ENCODE results near the gene TGFBR2. TPM values are rescaled to one million over a fixed set of nuclear protein-coding genes. Genes with fewer than 3 reads are reported as not detected.

The TGFBR2 gene
- total RNA-seq, 1 experiment from 2014 or later: 48.2 TPM

DNA sequence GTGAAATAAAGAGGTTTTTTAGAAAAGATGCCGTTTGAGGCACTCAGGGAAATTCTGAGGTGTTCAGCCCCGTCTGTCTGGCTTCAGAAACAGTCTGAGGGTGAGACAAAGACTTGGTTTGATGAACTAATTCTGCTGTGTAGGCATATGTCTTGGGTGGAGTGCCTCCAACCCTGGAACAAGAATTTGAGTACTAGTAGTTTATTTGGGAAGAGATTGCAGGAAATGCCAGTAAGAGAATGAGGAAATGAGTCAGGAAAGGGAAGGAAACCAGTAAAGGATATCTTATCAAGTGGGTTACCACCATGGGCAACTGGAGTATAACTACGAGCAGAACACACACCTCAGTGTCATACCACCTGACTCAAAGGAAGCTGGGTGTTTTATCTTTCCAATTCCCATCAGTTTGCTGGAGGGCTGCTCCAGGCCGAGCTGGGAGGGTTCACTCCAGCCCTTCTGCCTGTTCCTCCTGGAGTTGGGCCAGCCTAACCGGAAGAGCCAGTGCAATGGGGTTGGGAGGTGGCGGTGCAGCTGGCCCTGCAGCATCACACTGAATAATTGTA is 75.3 kb downstream of the TGFBR2 start:
- no peak overlapping the region for H3K4me3 ChIP-seq (ENCODE audit: low read length)
- H2AFZ ChIP-seq (ENCODE audit: low read length): no peak overlapping the region
- intact Hi-C loops (cut with micrococcal nuclease): loop anchor here (10.0 kb wide), 1 partner anchor 397 kb away; no protein-coding TSS in a partner anchor
- H3K4me1 ChIP-seq (ENCODE audit: insufficient read depth, low read length): peaks cover 42% of the 10 kb centered on the region
- peak overlapping the region; percentile 45 for H3K4me2 ChIP-seq (ENCODE audit: low read length)
- DNase-seq (peak; percentile 90), ATAC-seq (peak; percentile 94)
- H4K20me1 ChIP-seq (ENCODE audit: low read length): no peaks in the 10 kb centered on the region
- ChIA-PET POLR2A (ENCODE audit: unreplicated experiment) (interaction anchor here (0.7 kb wide), 1 partner anchor 1059 kb away, joined by 4 read pairs; no protein-coding TSS in a partner anchor), CTCF (interaction anchor here (0.8 kb wide), 1 partner anchor 11 kb away, joined by 3 read pairs; no protein-coding TSS in a partner anchor)
- peak overlapping the region; percentile 77 for H3K27ac ChIP-seq (ENCODE audit: low read length)
- no peaks in the 10 kb centered on the region for H3K9me3 ChIP-seq (ENCODE audit: low read length)
- H3K79me2 ChIP-seq (ENCODE audit: low read length): peaks cover 62% of the 10 kb centered on the region
- peaks cover 11% of the 10 kb centered on the region for H3F3A ChIP-seq (ENCODE audit: low read length, unreplicated experiment)
- no peaks in the 10 kb centered on the region for H3K27me3 ChIP-seq (ENCODE audit: low read length)
- peak overlapping the region; percentile 28 for H3K9ac ChIP-seq (ENCODE audit: low read length)
- BruUV-seq (replicated peaks): no TSS peak
- H3K9me2 ChIP-seq (replicated peaks; ENCODE audit: low read length): no peaks in the 10 kb centered on the region
- peaks cover 57% of the 10 kb centered on the region for H3K36me3 ChIP-seq (ENCODE audit: low read depth, low read length)
- no peak for TF ChIP-seq EZH2 (IDR thresholded peaks at IDR 0.05; ENCODE audit: low read length, unreplicated experiment)
- TF ChIP-seq, protein P1, sequence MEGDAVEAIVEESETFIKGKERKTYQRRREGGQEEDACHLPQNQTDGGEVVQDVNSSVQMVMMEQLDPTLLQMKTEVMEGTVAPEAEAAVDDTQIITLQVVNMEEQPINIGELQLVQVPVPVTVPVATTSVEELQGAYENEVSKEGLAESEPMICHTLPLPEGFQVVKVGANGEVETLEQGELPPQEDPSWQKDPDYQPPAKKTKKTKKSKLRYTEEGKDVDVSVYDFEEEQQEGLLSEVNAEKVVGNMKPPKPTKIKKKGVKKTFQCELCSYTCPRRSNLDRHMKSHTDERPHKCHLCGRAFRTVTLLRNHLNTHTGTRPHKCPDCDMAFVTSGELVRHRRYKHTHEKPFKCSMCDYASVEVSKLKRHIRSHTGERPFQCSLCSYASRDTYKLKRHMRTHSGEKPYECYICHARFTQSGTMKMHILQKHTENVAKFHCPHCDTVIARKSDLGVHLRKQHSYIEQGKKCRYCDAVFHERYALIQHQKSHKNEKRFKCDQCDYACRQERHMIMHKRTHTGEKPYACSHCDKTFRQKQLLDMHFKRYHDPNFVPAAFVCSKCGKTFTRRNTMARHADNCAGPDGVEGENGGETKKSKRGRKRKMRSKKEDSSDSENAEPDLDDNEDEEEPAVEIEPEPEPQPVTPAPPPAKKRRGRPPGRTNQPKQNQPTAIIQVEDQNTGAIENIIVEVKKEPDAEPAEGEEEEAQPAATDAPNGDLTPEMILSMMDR (conservative IDR thresholded peaks at IDR 0.05; ENCODE audit: low read depth, low read length): no peak
- TF ChIP-seq EZH2phosphoT487 (IDR thresholded peaks at IDR 0.05; ENCODE audit: borderline replicate concordance, low read length): no peak

DNA sequence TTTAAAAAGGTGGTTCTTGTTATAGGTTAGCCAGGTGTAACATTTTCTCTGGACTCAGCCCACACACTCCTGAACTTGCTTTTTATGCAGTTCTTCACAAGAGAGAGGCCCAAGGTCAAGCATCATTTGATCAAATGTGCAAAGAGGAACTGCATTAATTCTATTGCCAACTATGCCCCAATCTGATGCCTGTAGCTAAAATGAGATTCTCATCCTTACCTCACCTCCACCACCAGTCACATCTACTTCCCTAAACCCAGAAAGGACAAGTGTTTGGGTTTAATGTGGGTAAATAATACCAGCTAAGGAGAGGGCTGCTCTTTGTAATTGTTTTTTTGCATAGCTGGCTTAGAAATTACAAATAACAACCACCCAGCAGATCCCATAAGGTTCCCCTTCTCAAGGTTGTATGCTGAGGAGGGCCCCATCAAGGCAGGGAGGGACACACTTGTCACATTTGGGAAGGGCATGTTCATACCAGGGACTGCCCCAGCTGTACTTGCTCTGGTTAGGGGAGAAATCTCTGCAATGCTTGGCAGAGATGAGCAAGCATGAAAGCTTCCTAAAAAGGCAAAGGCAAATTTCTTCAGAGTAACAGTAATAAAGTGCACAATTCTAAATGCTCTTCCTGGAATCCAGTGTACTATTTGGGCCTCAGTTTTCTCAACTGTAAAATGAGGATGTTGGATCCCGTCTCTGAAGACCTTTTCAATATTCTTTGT is 76.2 kb downstream of the TGFBR2 start:
- ChIA-PET CTCF (interaction anchor here (0.8 kb wide), 1 partner anchor 10 kb away, joined by 3 read pairs; no protein-coding TSS in a partner anchor), POLR2A (ENCODE audit: unreplicated experiment) (interaction anchor here (0.7 kb wide), 1 partner anchor 1058 kb away, joined by 4 read pairs; no protein-coding TSS in a partner anchor)
- Histone ChIP-seq H2AFZ (ENCODE audit: low read length) (no peak overlapping the region), H3K9ac (ENCODE audit: low read length) (peak overlapping the region; percentile 5; the same call in 1 of the 2 replicates), H3K79me2 (ENCODE audit: low read length) (peaks cover 62% of the 10 kb centered on the region), H3F3A (ENCODE audit: low read length, unreplicated experiment) (peaks cover 11% of the 10 kb centered on the region), H3K4me3 (ENCODE audit: low read length) (no peak overlapping the region), H3K27me3 (ENCODE audit: low read length) (no peaks in the 10 kb centered on the region), H3K27ac (ENCODE audit: low read length) (peak overlapping the region; percentile 77), H3K4me1 (ENCODE audit: insufficient read depth, low read length) (peaks cover 43% of the 10 kb centered on the region), H3K9me2 (replicated peaks; ENCODE audit: low read length) (no peaks in the 10 kb centered on the region), H3K9me3 (ENCODE audit: low read length) (no peaks in the 10 kb centered on the region), H3K4me2 (ENCODE audit: low read length) (peak overlapping the region; percentile 45), H3K36me3 (ENCODE audit: low read depth, low read length) (peaks cover 56% of the 10 kb centered on the region), H4K20me1 (ENCODE audit: low read length) (no peaks in the 10 kb centered on the region)
- ATAC-seq (no peak), DNase-seq (no peak)
- no TSS peak for BruUV-seq (replicated peaks)
- TF ChIP-seq EZH2phosphoT487 (IDR thresholded peaks at IDR 0.05; ENCODE audit: borderline replicate concordance, low read length): no peak
- no peak for TF ChIP-seq EZH2 (IDR thresholded peaks at IDR 0.05; ENCODE audit: low read length, unreplicated experiment)
- TF ChIP-seq, protein P1 (conservative IDR thresholded peaks at IDR 0.05; ENCODE audit: low read depth, low read length): no peak
- intact Hi-C loops (cut with micrococcal nuclease): loop anchor here (10.0 kb wide), 1 partner anchor 398 kb away; no protein-coding TSS in a partner anchor

Measured in PC-3 (cell line).